ENCODE measurements around the gene NAA35. TPM values are rescaled to one million over a fixed set of nuclear protein-coding genes. Genes with fewer than 3 reads are reported as not detected.
"Not testable (repeated sequence)": the region's sequence is repeated elsewhere in the genome, so short reads cannot be mapped to it uniquely, and the experiment has no call there.

NAA35 gene
- total RNA-seq, 2 experiments from 2014 or later = 25.5 to 26.3 TPM

- no peaks in the 10 kb centered on the region for H3K9me3 Mint-ChIP-seq
- H3K27ac Mint-ChIP-seq = no peak overlapping the region
- H3K4me1 Mint-ChIP-seq (ENCODE audit: low read depth) = no peaks in the 10 kb centered on the region
- intact Hi-C loops (cut with micrococcal nuclease) = loop anchor here (10.0 kb wide), 1 partner anchor 63 kb away; no protein-coding TSS in a partner anchor
- TF ChIP-seq, protein P1, sequence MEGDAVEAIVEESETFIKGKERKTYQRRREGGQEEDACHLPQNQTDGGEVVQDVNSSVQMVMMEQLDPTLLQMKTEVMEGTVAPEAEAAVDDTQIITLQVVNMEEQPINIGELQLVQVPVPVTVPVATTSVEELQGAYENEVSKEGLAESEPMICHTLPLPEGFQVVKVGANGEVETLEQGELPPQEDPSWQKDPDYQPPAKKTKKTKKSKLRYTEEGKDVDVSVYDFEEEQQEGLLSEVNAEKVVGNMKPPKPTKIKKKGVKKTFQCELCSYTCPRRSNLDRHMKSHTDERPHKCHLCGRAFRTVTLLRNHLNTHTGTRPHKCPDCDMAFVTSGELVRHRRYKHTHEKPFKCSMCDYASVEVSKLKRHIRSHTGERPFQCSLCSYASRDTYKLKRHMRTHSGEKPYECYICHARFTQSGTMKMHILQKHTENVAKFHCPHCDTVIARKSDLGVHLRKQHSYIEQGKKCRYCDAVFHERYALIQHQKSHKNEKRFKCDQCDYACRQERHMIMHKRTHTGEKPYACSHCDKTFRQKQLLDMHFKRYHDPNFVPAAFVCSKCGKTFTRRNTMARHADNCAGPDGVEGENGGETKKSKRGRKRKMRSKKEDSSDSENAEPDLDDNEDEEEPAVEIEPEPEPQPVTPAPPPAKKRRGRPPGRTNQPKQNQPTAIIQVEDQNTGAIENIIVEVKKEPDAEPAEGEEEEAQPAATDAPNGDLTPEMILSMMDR (IDR thresholded peaks at IDR 0.05) = no peak
- no peaks in the 10 kb centered on the region for H3K36me3 Mint-ChIP-seq (ENCODE audit: low read depth)
- no peak for DNase-seq
- no peak overlapping the region for H3K4me3 Mint-ChIP-seq
- ChIA-PET POLR2A (no interaction called here), CTCF (no interaction called here)
- H3K27me3 Mint-ChIP-seq = no peaks in the 10 kb centered on the region
- ATAC-seq = no peak
Measured at GRCh38 chr9:86047361-86047760, 106.4 kb downstream of the NAA35 start.

- intact Hi-C loops (cut with micrococcal nuclease) = loop anchor here (10.0 kb wide), 1 partner anchor 63 kb away; no protein-coding TSS in a partner anchor
- CTCF ChIA-PET; H3K36me3 Mint-ChIP-seq (ENCODE audit: low read depth); H3K4me3 Mint-ChIP-seq; H3K27me3 Mint-ChIP-seq; H3K4me1 Mint-ChIP-seq (ENCODE audit: low read depth); H3K27ac Mint-ChIP-seq; H3K9me3 Mint-ChIP-seq; ATAC-seq; DNase-seq; POLR2A ChIA-PET: not testable (repeated sequence)
Measured at GRCh38 chr9:86048018-86048742, 107.2 kb downstream of the NAA35 start.

GRCh38 chr9:86052556-86053468, 111.9 kb downstream of the NAA35 start:
- POLR2A ChIA-PET = no interaction called here
- Mint-ChIP-seq H3K27me3 (no peaks in the 10 kb centered on the region), H3K9me3 (no peaks in the 10 kb centered on the region), H3K36me3 (ENCODE audit: low read depth) (no peaks in the 10 kb centered on the region), H3K27ac (no peak overlapping the region), H3K4me3 (no peak overlapping the region), H3K4me1 (ENCODE audit: low read depth) (no peaks in the 10 kb centered on the region)
- TF ChIP-seq, protein P1 (IDR thresholded peaks at IDR 0.05) = no peak
- ATAC-seq (no peak), DNase-seq (no peak)
- CTCF ChIA-PET = no interaction called here
- intact Hi-C loops (cut with micrococcal nuclease) = no loop called here

GRCh38 chr9:86054695-86055094, 113.7 kb downstream of the NAA35 start:
- Mint-ChIP-seq H3K27me3 (no peaks in the 10 kb centered on the region), H3K4me1 (ENCODE audit: low read depth) (no peaks in the 10 kb centered on the region), H3K27ac (no peak overlapping the region), H3K36me3 (ENCODE audit: low read depth) (no peaks in the 10 kb centered on the region), H3K4me3 (no peak overlapping the region), H3K9me3 (no peaks in the 10 kb centered on the region)
- CTCF ChIA-PET = no interaction called here
- intact Hi-C loops (cut with micrococcal nuclease) = no loop called here
- POLR2A ChIA-PET = no interaction called here
- DNase-seq (no peak), ATAC-seq (no peak)
- TF ChIP-seq, protein P1 (IDR thresholded peaks at IDR 0.05) = no peak

- DNase-seq = no peak
- CTCF ChIA-PET = interaction anchor here (1.0 kb wide), 1 partner anchor 13 kb away, joined by 3 read pairs; no protein-coding TSS in a partner anchor
Measured at GRCh38 chr9:86057491-86057890, 116.5 kb downstream of the NAA35 start.

More at GRCh38 chr9:86057491-86057890, 116.5 kb downstream of the NAA35 start:
- intact Hi-C loops (cut with micrococcal nuclease) = no loop called here
- Mint-ChIP-seq H3K4me1 (ENCODE audit: low read depth) (no peaks in the 10 kb centered on the region), H3K36me3 (ENCODE audit: low read depth) (no peaks in the 10 kb centered on the region), H3K27ac (no peak overlapping the region), H3K27me3 (peaks cover 2% of the 10 kb centered on the region), H3K9me3 (no peaks in the 10 kb centered on the region), H3K4me3 (no peak overlapping the region)
- POLR2A ChIA-PET = no interaction called here
- TF ChIP-seq, protein P1 (IDR thresholded peaks at IDR 0.05) = no peak
- no peak for ATAC-seq

All from activated CD8-positive, alpha-beta T cell treated with anti-CD3 and anti-CD28 coated beads for 36 hours (primary cell).